ENCODE measurements around the gene PRELP.

Gene PRELP

DNA sequence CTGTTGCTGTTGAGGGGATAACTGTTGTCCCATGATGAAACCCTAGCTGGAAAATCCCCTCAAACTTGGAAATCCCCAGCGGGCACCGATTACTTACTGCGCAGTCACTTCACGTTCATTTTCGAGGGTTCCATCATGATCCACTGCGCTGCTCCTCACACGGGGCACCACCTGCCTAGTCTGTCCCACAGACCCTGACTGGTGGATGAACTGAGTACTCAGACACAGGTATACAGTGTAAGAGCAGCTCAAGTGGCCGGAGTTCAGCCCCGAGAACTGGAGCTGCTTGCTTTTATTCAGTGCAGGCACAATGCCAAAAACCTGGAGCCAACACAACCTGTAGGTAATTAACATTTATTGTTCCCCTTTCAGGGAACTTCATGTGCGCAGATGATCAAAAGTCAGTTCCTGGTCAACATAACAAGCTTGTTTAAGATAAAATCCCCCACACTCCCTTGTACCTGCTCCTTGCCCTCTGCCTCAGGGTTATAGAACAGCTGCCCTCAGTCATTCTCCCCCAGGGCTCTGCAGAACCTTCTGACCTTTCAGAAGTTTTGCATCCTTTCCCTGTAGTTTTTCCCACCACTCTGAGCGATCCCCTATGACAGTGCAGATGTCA is 46.5 kb upstream of the PRELP start:
- H3K4me3 ChIP-seq (ENCODE audit: insufficient read depth in 1 of 2, low read depth in 1 of 2, low read length in 2 of 2): no peak overlapping the region
- no peak overlapping the region for H3K14ac ChIP-seq (ENCODE audit: low read length in 2 of 2)
- no peak overlapping the region for H3K4ac ChIP-seq (ENCODE audit: low read depth in 1 of 2, low read length in 2 of 2)
- H3K9ac ChIP-seq (ENCODE audit: low read length): no peak overlapping the region
- H3K36me3 ChIP-seq (ENCODE audit: control insufficient read depth in 1 of 2, insufficient read depth in 2 of 2, low read depth in 1 of 2, low read length in 2 of 2): no peaks in the 10 kb centered on the region
- H2AFZ ChIP-seq (ENCODE audit: low read depth, low read length): no peak overlapping the region
- H3K27me3 ChIP-seq (ENCODE audit: control insufficient read depth in 1 of 2, insufficient read depth in 1 of 2, low read length in 2 of 2): peaks cover 57 to 72% of the 10 kb centered on the region in 2 experiments
- no peak for DNase-seq
- H2BK15ac ChIP-seq (ENCODE audit: low read depth, poor library complexity, severe bottlenecking): no peak overlapping the region
- no peak overlapping the region for H3K4me2 ChIP-seq (ENCODE audit: low read length, poor library complexity, severe bottlenecking)
- H2BK120ac ChIP-seq (ENCODE audit: low read depth, low read length): no peak overlapping the region
- no peak overlapping the region for H2BK12ac ChIP-seq (ENCODE audit: low read length in 2 of 2)
- H3K23ac ChIP-seq (ENCODE audit: low read length in 2 of 2): no peak overlapping the region
- no peak overlapping the region for H3K27ac ChIP-seq (ENCODE audit: low read length, poor library complexity, severe bottlenecking)
- H4K91ac ChIP-seq (ENCODE audit: low read length): no peak overlapping the region
- no peaks in the 10 kb centered on the region for H3K9me3 ChIP-seq (ENCODE audit: control insufficient read depth, low read length)
- no peaks in the 10 kb centered on the region for H3K79me1 ChIP-seq (replicated peaks; ENCODE audit: low read length, poor library complexity, severe bottlenecking)
- no peak overlapping the region for H3K18ac ChIP-seq (ENCODE audit: low read depth in 1 of 2, low read length in 2 of 2)
- 79% methylated on average over 11 of the region's 11 CpGs for WGBS
- H4K8ac ChIP-seq (ENCODE audit: low read length): no peak overlapping the region
- H3K4me1 ChIP-seq (ENCODE audit: control insufficient read depth, insufficient read depth, low read depth, low read length): no peaks in the 10 kb centered on the region
- no peak overlapping the region for H2AK5ac ChIP-seq (ENCODE audit: low read length, severe bottlenecking)
- H2BK5ac ChIP-seq (ENCODE audit: low read depth, low read length, poor library complexity, severe bottlenecking): no peak overlapping the region

DNA sequence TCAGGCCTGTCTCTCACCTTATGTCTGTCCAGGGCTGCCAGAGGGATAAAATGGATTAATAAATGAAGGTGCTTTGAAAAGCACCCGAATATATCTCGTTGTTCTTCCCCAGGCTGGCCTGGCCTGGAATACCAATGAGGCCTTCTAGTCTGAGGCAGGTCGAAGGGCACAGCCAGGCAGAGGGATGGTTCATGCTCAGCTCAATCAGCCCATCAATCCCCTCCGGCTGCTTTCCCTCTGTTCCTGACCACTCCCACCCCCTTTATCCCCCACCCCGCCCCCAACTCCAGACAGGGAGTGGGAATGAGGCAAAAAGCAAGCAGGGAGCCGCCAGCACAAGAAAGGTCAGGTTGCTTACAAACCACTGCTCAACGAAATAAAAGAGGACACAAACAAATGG is 40.0 kb upstream of the PRELP start:
- 82% methylated on average over 7 of the region's 7 CpGs for WGBS
- no peaks in the 10 kb centered on the region for H3K9me3 ChIP-seq (ENCODE audit: control insufficient read depth, low read length)

DNA sequence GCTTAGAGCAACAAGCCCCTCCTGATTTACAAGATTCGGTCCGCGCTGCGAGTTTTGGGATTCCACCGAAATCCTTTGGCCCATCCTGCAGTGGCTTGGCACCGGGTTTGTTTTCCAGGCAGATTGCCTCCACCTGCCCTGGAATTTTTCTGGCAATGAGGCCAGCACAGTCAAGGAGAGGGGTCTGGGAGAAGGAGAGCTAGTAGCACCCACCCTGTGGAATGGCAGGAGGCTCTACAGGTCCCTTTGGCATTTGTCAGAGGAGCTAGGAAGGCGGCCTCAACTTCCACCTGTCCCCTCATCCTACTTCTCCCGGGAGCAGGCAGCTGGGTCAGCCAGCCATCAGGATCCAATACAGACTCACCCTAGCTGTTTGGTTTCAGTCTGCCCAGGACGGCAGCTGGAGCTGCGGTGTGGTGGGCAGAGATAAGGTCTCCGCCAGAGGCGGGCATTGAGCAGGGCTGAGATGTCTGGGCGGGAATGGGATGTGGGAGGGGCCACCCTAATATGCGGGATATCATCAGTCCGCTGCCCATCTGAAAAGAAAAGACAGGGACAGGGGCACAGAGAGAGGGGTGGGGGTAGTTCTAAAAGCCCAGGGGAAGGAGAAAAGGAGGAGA is 37.8 kb upstream of the PRELP start:
- Histone ChIP-seq H3K23ac (ENCODE audit: low read length in 2 of 2) (no peak overlapping the region), H3K4me1 (ENCODE audit: control insufficient read depth, insufficient read depth, low read depth, low read length) (peaks cover 8% of the 10 kb centered on the region), H4K8ac (ENCODE audit: low read length) (peak overlapping the region; percentile 9), H2BK5ac (ENCODE audit: low read depth, low read length, poor library complexity, severe bottlenecking) (no peak overlapping the region), H2BK15ac (ENCODE audit: low read depth, poor library complexity, severe bottlenecking) (peak overlapping the region; percentile 19), H3K79me1 (replicated peaks; ENCODE audit: low read length, poor library complexity, severe bottlenecking) (no peaks in the 10 kb centered on the region), H3K14ac (ENCODE audit: low read length in 2 of 2) (no peak overlapping the region), H3K9me3 (ENCODE audit: control insufficient read depth, low read length) (no peaks in the 10 kb centered on the region), H3K27ac (ENCODE audit: low read length, poor library complexity, severe bottlenecking) (no peak overlapping the region), H3K9ac (ENCODE audit: low read length) (no peak overlapping the region), H3K36me3 (ENCODE audit: control insufficient read depth in 1 of 2, insufficient read depth in 2 of 2, low read depth in 1 of 2, low read length in 2 of 2) (no peaks in the 10 kb centered on the region), H2BK12ac (ENCODE audit: low read length in 2 of 2) (no peak overlapping the region), H3K4me2 (ENCODE audit: low read length, poor library complexity, severe bottlenecking) (no peak overlapping the region), H2AK5ac (ENCODE audit: low read length, severe bottlenecking) (no peak overlapping the region), H3K4ac (ENCODE audit: low read depth in 1 of 2, low read length in 2 of 2) (no peak overlapping the region), H3K4me3 (ENCODE audit: insufficient read depth in 1 of 2, low read depth in 1 of 2, low read length in 2 of 2) (no peak overlapping the region), H3K18ac (ENCODE audit: low read depth in 1 of 2, low read length in 2 of 2) (no peak overlapping the region), H3K27me3 (ENCODE audit: control insufficient read depth in 1 of 2, insufficient read depth in 1 of 2, low read length in 2 of 2) (peaks cover 6 to 53% of the 10 kb centered on the region in 2 experiments), H4K91ac (ENCODE audit: low read length) (no peak overlapping the region), H2AFZ (ENCODE audit: low read depth, low read length) (no peak overlapping the region), H2BK120ac (ENCODE audit: low read depth, low read length) (no peak overlapping the region)
- no peak for DNase-seq
- 96% methylated on average over 14 of the region's 15 CpGs for WGBS

More for the DNA sequence above, 40.0 kb upstream of the PRELP start:
- no peak overlapping the region for H3K23ac ChIP-seq (ENCODE audit: low read length in 2 of 2)
- H4K91ac ChIP-seq (ENCODE audit: low read length): no peak overlapping the region
- no peak overlapping the region for H3K14ac ChIP-seq (ENCODE audit: low read length in 2 of 2)
- no peak overlapping the region for H4K8ac ChIP-seq (ENCODE audit: low read length)
- H3K18ac ChIP-seq (ENCODE audit: low read depth in 1 of 2, low read length in 2 of 2): no peak overlapping the region
- no peak overlapping the region for H3K4me3 ChIP-seq (ENCODE audit: insufficient read depth in 1 of 2, low read depth in 1 of 2, low read length in 2 of 2)
- H3K4me2 ChIP-seq (ENCODE audit: low read length, poor library complexity, severe bottlenecking): no peak overlapping the region
- no peak overlapping the region for H3K4ac ChIP-seq (ENCODE audit: low read depth in 1 of 2, low read length in 2 of 2)
- H3K36me3 ChIP-seq (ENCODE audit: control insufficient read depth in 1 of 2, insufficient read depth in 2 of 2, low read depth in 1 of 2, low read length in 2 of 2): no peaks in the 10 kb centered on the region
- H3K27me3 ChIP-seq (ENCODE audit: control insufficient read depth in 1 of 2, insufficient read depth in 1 of 2, low read length in 2 of 2): peaks cover 21 to 45% of the 10 kb centered on the region in 2 experiments
- peaks cover 2% of the 10 kb centered on the region for H3K4me1 ChIP-seq (ENCODE audit: control insufficient read depth, insufficient read depth, low read depth, low read length)
- no peak overlapping the region for H3K27ac ChIP-seq (ENCODE audit: low read length, poor library complexity, severe bottlenecking)
- no peak overlapping the region for H2BK12ac ChIP-seq (ENCODE audit: low read length in 2 of 2)
- no peaks in the 10 kb centered on the region for H3K79me1 ChIP-seq (replicated peaks; ENCODE audit: low read length, poor library complexity, severe bottlenecking)
- H2BK15ac ChIP-seq (ENCODE audit: low read depth, poor library complexity, severe bottlenecking): no peak overlapping the region
- no peak overlapping the region for H3K9ac ChIP-seq (ENCODE audit: low read length)
- no peak overlapping the region for H2AK5ac ChIP-seq (ENCODE audit: low read length, severe bottlenecking)
- DNase-seq: no peak
- no peak overlapping the region for H2BK120ac ChIP-seq (ENCODE audit: low read depth, low read length)
- no peak overlapping the region for H2BK5ac ChIP-seq (ENCODE audit: low read depth, low read length, poor library complexity, severe bottlenecking)
- no peak overlapping the region for H2AFZ ChIP-seq (ENCODE audit: low read depth, low read length)

DNA sequence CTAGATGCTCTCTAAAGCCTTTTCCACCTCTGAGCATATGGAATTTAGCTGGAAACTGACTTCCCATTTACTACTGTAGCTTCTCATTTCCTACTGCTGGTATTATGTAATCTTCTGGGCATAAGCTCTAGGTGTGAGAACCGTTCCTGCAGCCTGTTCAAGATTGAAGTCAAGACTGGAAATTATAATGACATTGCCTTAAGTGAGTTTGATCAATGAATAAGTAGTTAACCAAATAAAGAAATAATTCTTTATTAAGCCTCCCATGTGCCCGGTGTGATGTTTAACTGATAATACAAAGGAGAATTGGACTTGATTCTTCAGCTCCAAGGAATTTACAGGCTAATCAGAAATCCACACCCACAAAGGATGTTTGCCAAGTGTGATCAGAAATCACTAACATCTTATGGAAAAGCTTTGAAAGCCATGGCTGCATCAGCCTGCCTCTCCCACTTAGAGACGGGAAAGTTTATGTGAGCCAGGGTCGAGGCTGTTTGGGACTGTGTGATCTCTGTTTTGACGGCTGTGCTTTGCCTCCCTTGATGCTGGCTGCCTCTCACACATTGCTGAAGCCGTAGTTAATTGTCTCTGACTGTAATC is 36.4 kb upstream of the PRELP start:
- Histone ChIP-seq H3K4ac (ENCODE audit: low read depth in 1 of 2, low read length in 2 of 2) (no peak overlapping the region), H3K14ac (ENCODE audit: low read length in 2 of 2) (no peak overlapping the region), H2BK15ac (ENCODE audit: low read depth, poor library complexity, severe bottlenecking) (no peak overlapping the region), H3K4me2 (ENCODE audit: low read length, poor library complexity, severe bottlenecking) (no peak overlapping the region), H3K4me1 (ENCODE audit: control insufficient read depth, insufficient read depth, low read depth, low read length) (peaks cover 8% of the 10 kb centered on the region), H3K36me3 (ENCODE audit: control insufficient read depth in 1 of 2, insufficient read depth in 2 of 2, low read depth in 1 of 2, low read length in 2 of 2) (no peaks in the 10 kb centered on the region), H3K4me3 (ENCODE audit: insufficient read depth in 1 of 2, low read depth in 1 of 2, low read length in 2 of 2) (no peak overlapping the region), H3K9ac (ENCODE audit: low read length) (no peak overlapping the region), H2BK5ac (ENCODE audit: low read depth, low read length, poor library complexity, severe bottlenecking) (no peak overlapping the region), H2AK5ac (ENCODE audit: low read length, severe bottlenecking) (no peak overlapping the region), H3K79me1 (replicated peaks; ENCODE audit: low read length, poor library complexity, severe bottlenecking) (no peaks in the 10 kb centered on the region), H2BK12ac (ENCODE audit: low read length in 2 of 2) (peak overlapping the region in 1 of 2 experiments; percentile 38), H4K91ac (ENCODE audit: low read length) (no peak overlapping the region), H3K18ac (ENCODE audit: low read depth in 1 of 2, low read length in 2 of 2) (no peak overlapping the region), H2BK120ac (ENCODE audit: low read depth, low read length) (no peak overlapping the region), H3K23ac (ENCODE audit: low read length in 2 of 2) (peak overlapping the region in 1 of 2 experiments; percentile 48), H3K27me3 (ENCODE audit: control insufficient read depth in 1 of 2, insufficient read depth in 1 of 2, low read length in 2 of 2) (peaks cover 0 to 60% of the 10 kb centered on the region in 2 experiments), H2AFZ (ENCODE audit: low read depth, low read length) (no peak overlapping the region), H3K27ac (ENCODE audit: low read length, poor library complexity, severe bottlenecking) (no peak overlapping the region), H3K9me3 (ENCODE audit: control insufficient read depth, low read length) (no peaks in the 10 kb centered on the region), H4K8ac (ENCODE audit: low read length) (peak overlapping the region; percentile 12)
- DNase-seq: no peak
- 67% methylated on average over 5 of the region's 6 CpGs for WGBS
